ENCODE results near the gene SRC.

DNA sequence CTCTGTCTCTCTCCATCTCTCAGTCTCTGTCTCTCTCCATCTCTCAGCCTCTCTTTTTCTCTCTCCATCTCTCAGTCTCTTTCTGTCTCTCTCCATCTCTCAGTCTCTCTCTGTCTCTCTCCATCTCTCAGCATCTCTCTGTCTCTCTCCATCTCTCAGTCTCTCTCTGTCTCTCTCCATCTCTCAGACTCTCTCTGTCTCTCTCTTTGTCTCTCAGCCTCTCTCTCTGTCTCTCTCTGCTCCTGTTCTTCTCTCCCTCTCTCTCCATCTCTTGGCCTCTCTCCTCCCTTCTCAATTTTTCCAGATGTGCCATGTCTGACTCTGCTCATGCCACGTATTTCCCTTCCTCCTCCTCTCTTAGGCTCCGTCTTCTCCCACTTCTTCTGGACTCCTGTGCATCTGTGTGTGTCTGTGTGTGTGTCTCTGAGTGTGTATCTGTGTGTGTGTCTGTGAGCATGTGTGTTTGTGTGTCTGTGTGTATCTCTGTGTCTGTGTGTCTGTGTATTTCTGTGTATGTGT, 72.7 kb downstream of the SRC start:
- no peak for TF ChIP-seq POLR2A (IDR thresholded peaks at IDR 0.05; ENCODE audit: low read length)
- no peak for TF ChIP-seq GATA1 (IDR thresholded peaks at IDR 0.05; ENCODE audit: low read depth, low read length)

All from erythroblast (primary cell).